GM12878 (cell line): Measurements from ENCODE around the gene SLC6A9. TPM values are rescaled to one million over a fixed set of nuclear protein-coding genes. Genes with fewer than 3 reads are reported as not detected.

Experiments
- ATAC-seq: fragments of 200-7000 bp; cut with Tn5 transposase; 3 replicates; pipeline ENCODE4 v1.9.1; 2020; ENCODE audit warnings: mild to moderate bottlenecking, moderate library complexity
- BruUV-seq: library from RNA; stranded (reverse); fragments of 400-500 nt; replicated peaks from 2 replicates; lab custom pipeline; 2021; lab: Mats Ljungman, UMichigan
- CTCF ChIA-PET: fragments of 300-600 bp; sonication (Branson Sonifier 250); formaldehyde crosslinking; extraction: SDS; loops from one replicate; lab custom pipeline; 2021; ENCODE audit warnings: inconsistent platforms; lab: Yijun Ruan, JAX
- POLR2A ChIA-PET: fragments of 350-600 bp; formaldehyde crosslinking; extraction: SDS; loops from one replicate; lab custom pipeline; 2021; ENCODE audit warnings: inconsistent platforms; lab: Charles Lee
- RAD21 ChIA-PET: fragments of 300-600 bp; sonication (Branson Sonifier 250); formaldehyde crosslinking; loops from one replicate; lab custom pipeline; 2023; ENCODE audit warnings: antibody characterized with exemption; ENCODE audit not compliant: unreplicated experiment; lab: Charles Lee
- SMC1A ChIA-PET: fragments of 300-600 bp; sonication (Branson Sonifier 250); formaldehyde crosslinking; loops from one replicate; lab custom pipeline; 2023; ENCODE audit not compliant: unreplicated experiment, uncharacterized antibody; lab: Charles Lee
- DNase-seq: peaks from one replicate; pipeline ENCODE4 v3.0.0-alpha.2; 2011; ENCODE audit warnings: low read depth, low spot score
- FAIRE-seq: peaks from 3 replicates; lab custom pipeline; 2011; peaks lifted over from hg19 to GRCh38; lab: Jason Lieb, UNC
- H2AFZ ChIP-seq: 2 replicates; pipeline ENCODE4 v1.6.0; 2011; ENCODE audit warnings: low read depth, low read length, control low read depth; ENCODE audit not compliant: control insufficient read depth
- H3K27ac ChIP-seq: 2 replicates; pipeline ENCODE4 v1.5.1; 2011; ENCODE audit warnings: control low read depth; ENCODE audit not compliant: control insufficient read depth, insufficient read depth
- H3K27me3 ChIP-seq, 2 experiments: replicated peaks in 1 of 2; 2 replicates each; pipeline versions ENCODE4 v1.6.0 to v1.6.1; 2011; ENCODE audit warnings: low read length in 1 of 2; ENCODE audit not compliant: control insufficient read depth in 2 of 2, insufficient read depth in 2 of 2
- H3K36me3 ChIP-seq, 2 experiments: 2 replicates each; pipeline ENCODE4 v1.5.1; 2011; ENCODE audit warnings: low read length in 1 of 2; ENCODE audit not compliant: control insufficient read depth in 2 of 2, insufficient read depth in 2 of 2
- H3K4me1 ChIP-seq: 2 replicates; pipeline ENCODE4 v1.6.1; 2011; ENCODE audit warnings: mild to moderate bottlenecking, low read length, moderate library complexity, mixed read lengths; ENCODE audit not compliant: control insufficient read depth, insufficient read depth
- H3K4me2 ChIP-seq: 2 replicates; pipeline ENCODE4 v1.6.0; 2011; ENCODE audit warnings: control low read depth; ENCODE audit not compliant: control insufficient read depth, insufficient read depth
- H3K4me3 ChIP-seq: fragments of 200-600 bp; sonication (generic); 2 replicates; pipeline ENCODE4 v1.5.1; 2016
- H3K79me2 ChIP-seq: 2 replicates; pipeline ENCODE4 v1.6.0; 2011; ENCODE audit warnings: low read length; ENCODE audit not compliant: control insufficient read depth, insufficient read depth
- H3K9ac ChIP-seq: 2 replicates; pipeline ENCODE4 v1.8.0; 2011; ENCODE audit warnings: low read length, control low read depth, mixed read lengths; ENCODE audit not compliant: control insufficient read depth, insufficient read depth
- H3K9me3 ChIP-seq: replicated peaks from 3 replicates; pipeline ENCODE4 v1.5.1; 2011; ENCODE audit warnings: mild to moderate bottlenecking, low read length; ENCODE audit not compliant: control insufficient read depth, insufficient read depth
- H4K20me1 ChIP-seq: 2 replicates; pipeline ENCODE4 v1.6.0; 2011; ENCODE audit not compliant: control insufficient read depth, insufficient read depth
- FOXM1 ChIP-seq: IDR thresholded peaks from 2 replicates; pipeline ENCODE4 v1.6.1; 2012; ENCODE audit warnings: low read depth, mild to moderate bottlenecking, inconsistent platforms, low read length, moderate library complexity
- IKZF2 ChIP-seq, 2 experiments: fragments of 450-650 bp; IDR thresholded peaks; 2 replicates each; pipeline ENCODE4 v1.6.1; 2017; ENCODE audit warnings: mild to moderate bottlenecking in 2 of 2, moderate library complexity in 2 of 2
- JUND ChIP-seq: IDR thresholded peaks from 2 replicates; pipeline ENCODE4 v1.6.1; 2012; ENCODE audit warnings: low read depth, mild to moderate bottlenecking, low read length, improper control_type of control experiment, moderate library complexity
- KLF5 ChIP-seq: fragments of 450-650 bp; IDR thresholded peaks from 2 replicates; pipeline ENCODE4 v1.6.1; 2014; ENCODE audit warnings: mild to moderate bottlenecking; ENCODE audit not compliant: partially characterized antibody
- MTA2 ChIP-seq: fragments of 450-650 bp; IDR thresholded peaks from 2 replicates; pipeline ENCODE4 v1.6.1; 2016; ENCODE audit warnings: low read depth, mild to moderate bottlenecking, moderate library complexity
- PAX8 ChIP-seq: fragments of 450-650 bp; IDR thresholded peaks from 2 replicates; pipeline ENCODE4 v1.6.1; 2017; ENCODE audit warnings: mild to moderate bottlenecking, moderate library complexity
- PKNOX1 ChIP-seq: fragments of 450-650 bp; IDR thresholded peaks from 2 replicates; pipeline ENCODE4 v1.6.1; 2016; ENCODE audit warnings: mild to moderate bottlenecking
- POLR2AphosphoS2 ChIP-seq: IDR thresholded peaks from 2 replicates; pipeline ENCODE4 v1.6.1; 2011; ENCODE audit warnings: low read depth, mild to moderate bottlenecking, low read length, improper control_type of control experiment, moderate library complexity
- POU2F2 ChIP-seq: IDR thresholded peaks from 3 replicates; pipeline ENCODE4 v1.6.1; 2011; ENCODE audit warnings: low read depth, mild to moderate bottlenecking, low read length, borderline replicate concordance
- RFX5 ChIP-seq: IDR thresholded peaks from 2 replicates; pipeline ENCODE4 v1.6.1; 2011; ENCODE audit warnings: low read depth, low read length, improper control_type of control experiment
- SMC3 ChIP-seq: IDR thresholded peaks from 2 replicates; pipeline ENCODE4 v1.6.1; 2011; ENCODE audit warnings: low read length, improper control_type of control experiment, borderline replicate concordance
- TCF12 ChIP-seq: IDR thresholded peaks from 2 replicates; pipeline ENCODE4 v1.6.1; 2011; ENCODE audit warnings: low read depth, mild to moderate bottlenecking, low read length
- TCF3 ChIP-seq: IDR thresholded peaks from 2 replicates; pipeline ENCODE4 v1.6.1; 2012; ENCODE audit warnings: low read depth, mild to moderate bottlenecking, low read length, borderline replicate concordance; ENCODE audit not compliant: insufficient read depth
- WRNIP1 ChIP-seq: IDR thresholded peaks from 2 replicates; pipeline ENCODE4 v1.6.1; 2011; ENCODE audit warnings: low read depth, low read length, improper control_type of control experiment, borderline replicate concordance
- ZBTB11 ChIP-seq: fragments of 450-650 bp; formaldehyde crosslinking; IDR thresholded peaks from 2 replicates; pipeline ENCODE4 v1.5.0; 2022; ENCODE audit warnings: mild to moderate bottlenecking, missing genetic modification characterization
- ZNF687 ChIP-seq: fragments of 450-650 bp; IDR thresholded peaks from 2 replicates; pipeline ENCODE4 v1.6.1; 2017; ENCODE audit warnings: mild to moderate bottlenecking, moderate library complexity
- ZSCAN29 ChIP-seq: fragments of 450-650 bp; IDR thresholded peaks from 2 replicates; pipeline ENCODE4 v1.6.1; 2017; ENCODE audit warnings: mild to moderate bottlenecking, moderate library complexity
- WGBS: methylation state at CpG from one replicate; pipeline ENCODE4 v1.1.6; 2016; ENCODE audit warnings: low lambda C conversion rate; ENCODE audit not compliant: insufficient replicate concordance, insufficient coverage; ENCODE audit errors: missing lambda C conversion rate; 5-methylcytosine and 5-hydroxymethylcytosine counted together
- in situ Hi-C: fragments of 300-500 bp; cut with MboI; formaldehyde crosslinking; loops from 9 replicates; pipeline ENCODE4 v1.14.3; 2018; ENCODE audit warnings: mixed read lengths
- intact Hi-C: fragments of 100-400 bp; cut with micrococcal nuclease; formaldehyde crosslinking; loops from one replicate; pipeline ENCODE4 v1.14.2; 2022; ENCODE audit not compliant: unreplicated experiment
- polyA plus RNA-seq, 11 experiments: library from polyadenylated mRNA; depleted of rRNA in 4 of 11; unstranded in 6 of 11; stranded (reverse) in 5 of 11; fragments of >200 nt; fragmentation: Nextera tagmentation in 4 of 11; fragmentation: Illumina TruSeq in 1 of 11; extraction: Ambion mirVana in 4 of 11; extraction: Trizol in 1 of 11; gene quantifications; 1 replicate in 1 of 11; 2 replicates in 10 of 11; pipeline versions ENCODE4 v1.2.1 to v1.2.3, GENCODE V29; 2011 to 2016; ENCODE audit warnings: inconsistent platforms in 2 of 11, missing spikeins in 2 of 11, low read depth in 1 of 11
- total RNA-seq, 4 experiments: library from RNA; depleted of rRNA in 3 of 4; stranded (reverse); fragments of >200 nt in 3 of 4; fragmentation: Illumina TruSeq in 1 of 4; extraction: Trizol in 1 of 4; gene quantifications; 2 replicates each; pipeline versions ENCODE4 v1.2.1 to v1.2.3, GENCODE V29; 2013 to 2021

Gene SLC6A9
- total and polyA plus RNA-seq, 10 of the 15 experiments (the other 5 are each of a cell fraction or from before 2014, with no cell fraction given): 0.02 to 2.0 (median 0.63) TPM

GRCh38 chr1:44060830-44061267 lies 29.6 kb upstream of the SLC6A9 start:
- H3K4me3 ChIP-seq: no peak overlapping the region
- DNase-seq (no peak), FAIRE-seq (no peak), ATAC-seq (no peak)
- intact Hi-C loops (no loop called here), in situ Hi-C loops (no loop called here)
- no peaks in the 10 kb centered on the region for H3K9me3 ChIP-seq
- H3K79me2 ChIP-seq: no peaks in the 10 kb centered on the region
- 0% methylated on average over 4 of the region's 4 CpGs for WGBS
- no peak overlapping the region for H3K27ac ChIP-seq
- H3K4me2 ChIP-seq: no peak overlapping the region
- no peak overlapping the region for H3K9ac ChIP-seq
- no peaks in the 10 kb centered on the region for H3K36me3 ChIP-seq
- BruUV-seq: no TSS peak
- H3K27me3 ChIP-seq: peaks cover 0 to 2% of the 10 kb centered on the region in 2 experiments; a peak in 1 of 4 replicates
- POLR2A ChIA-PET: no interaction called here
- H4K20me1 ChIP-seq: no peaks in the 10 kb centered on the region
- no peak overlapping the region for H2AFZ ChIP-seq
- H3K4me1 ChIP-seq: no peaks in the 10 kb centered on the region
- CTCF ChIA-PET: interaction anchor here (0.7 to 1.6 kb wide), 2 partner anchors 12 to 55 kb away, joined by 3 read pairs; no protein-coding TSS in a partner anchor
- TF ChIP-seq RFX5: no peak
- TF ChIP-seq ZNF687: no peak
- no peak for TF ChIP-seq JUND
- no peak for TF ChIP-seq POLR2AphosphoS2
- no peak for TF ChIP-seq IKZF2 (IDR thresholded peaks at IDR 0.05)
- no peak for TF ChIP-seq SMC3
- no peak for TF ChIP-seq ZSCAN29
- no peak for TF ChIP-seq MTA2
- no peak for TF ChIP-seq WRNIP1
- TF ChIP-seq POU2F2: no peak
- TF ChIP-seq TCF12: no peak
- TF ChIP-seq FOXM1: no peak
- TF ChIP-seq PAX8: no peak
- TF ChIP-seq KLF5: no peak
- TF ChIP-seq ZBTB11: no peak
- no peak for TF ChIP-seq TCF3
- TF ChIP-seq PKNOX1: no peak
- RAD21 ChIA-PET: no interaction called here
- SMC1A ChIA-PET: interaction anchor here (0.9 kb wide), 1 partner anchor 15 kb away, joined by 4 read pairs; no protein-coding TSS in a partner anchor
